GM12875 (cell line): ENCODE data around the gene HGS.

Experiments used
- H3K4me3 ChIP-seq: one replicate; pipeline ENCODE4 v1.5.1; 2011; ENCODE audit warnings: low read depth, low read length, control low read depth
- CTCF ChIP-seq: IDR thresholded peaks from 2 replicates; pipeline ENCODE4 v1.5.1; 2011; ENCODE audit warnings: low read depth, mild to moderate bottlenecking, control low read depth, inconsistent platforms, low read length, moderate library complexity, borderline replicate concordance; ENCODE audit not compliant: insufficient read depth

Gene HGS

GRCh38 chr17:81648707-81649085, 35.1 kb upstream of the HGS start:
- no peak overlapping the region for H3K4me3 ChIP-seq
- TF ChIP-seq CTCF: no peak

- no peak for TF ChIP-seq CTCF
- H3K4me3 ChIP-seq: no peak overlapping the region
Measured at GRCh38 chr17:81650951-81651350, 32.9 kb upstream of the HGS start.

GRCh38 chr17:81651692-81652091, 32.1 kb upstream of the HGS start:
- no peak for TF ChIP-seq CTCF

GRCh38 chr17:81652906-81653771, 30.7 kb upstream of the HGS start:
- TF ChIP-seq CTCF: no peak
- H3K4me3 ChIP-seq: peak overlapping the region; percentile 34

More at GRCh38 chr17:81651692-81652091, 32.1 kb upstream of the HGS start:
- no peak overlapping the region for H3K4me3 ChIP-seq

GRCh38 chr17:81655378-81656117, 28.3 kb upstream of the HGS start:
- no peak overlapping the region for H3K4me3 ChIP-seq
- no peak for TF ChIP-seq CTCF

- TF ChIP-seq CTCF: no peak
- H3K4me3 ChIP-seq: no peak within 1 kb of the TSS
Measured at GRCh38 chr17:81656118-81656743, 27.6 kb upstream of the HGS start, which contains the start of gene PDE6G. PDE6G (minus strand) TSS chr17:81656542; CDS start chr17:81653305, 3,237 bp downstream.
